ENCODE data around the gene GLP2R.
"Not testable (repeated sequence)": the region's sequence is repeated elsewhere in the genome, so short reads cannot be mapped to it uniquely, and the experiment has no call there.

Gene GLP2R, protein sequence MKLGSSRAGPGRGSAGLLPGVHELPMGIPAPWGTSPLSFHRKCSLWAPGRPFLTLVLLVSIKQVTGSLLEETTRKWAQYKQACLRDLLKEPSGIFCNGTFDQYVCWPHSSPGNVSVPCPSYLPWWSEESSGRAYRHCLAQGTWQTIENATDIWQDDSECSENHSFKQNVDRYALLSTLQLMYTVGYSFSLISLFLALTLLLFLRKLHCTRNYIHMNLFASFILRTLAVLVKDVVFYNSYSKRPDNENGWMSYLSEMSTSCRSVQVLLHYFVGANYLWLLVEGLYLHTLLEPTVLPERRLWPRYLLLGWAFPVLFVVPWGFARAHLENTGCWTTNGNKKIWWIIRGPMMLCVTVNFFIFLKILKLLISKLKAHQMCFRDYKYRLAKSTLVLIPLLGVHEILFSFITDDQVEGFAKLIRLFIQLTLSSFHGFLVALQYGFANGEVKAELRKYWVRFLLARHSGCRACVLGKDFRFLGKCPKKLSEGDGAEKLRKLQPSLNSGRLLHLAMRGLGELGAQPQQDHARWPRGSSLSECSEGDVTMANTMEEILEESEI

DNA sequence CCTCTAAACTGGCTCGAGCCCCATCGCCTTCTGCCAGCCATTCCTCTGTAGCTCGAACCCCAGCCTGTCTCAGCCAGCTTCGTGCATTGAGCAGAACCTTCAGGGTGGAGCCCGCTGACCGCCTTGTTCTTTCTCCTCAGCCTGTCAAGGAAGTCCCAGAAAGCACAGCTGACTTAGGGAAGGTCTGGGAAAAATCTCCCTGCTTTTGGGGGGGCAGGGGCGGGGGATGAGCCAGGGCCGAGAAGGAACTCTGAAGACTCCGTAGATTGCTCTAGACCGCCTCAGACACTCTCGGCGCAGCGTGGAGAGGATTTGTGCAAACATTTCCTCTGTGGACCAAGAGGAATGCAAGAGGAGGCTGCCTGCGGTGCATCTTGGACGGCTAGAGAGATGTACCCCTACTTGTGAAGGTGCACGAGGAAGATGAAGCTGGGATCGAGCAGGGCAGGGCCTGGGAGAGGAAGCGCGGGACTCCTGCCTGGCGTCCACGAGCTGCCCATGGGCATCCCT lies at the start of gene GLP2R:
Gene GLP2R (plus strand): TSS at position 284 of the 510 bp plus-strand sequence. CDS start 140 bp downstream, at position 424.
- Histone ChIP-seq H3K36me3 (ENCODE audit: control insufficient read depth, insufficient read depth, low read length) (no peaks in the 10 kb centered on the region), H3K4me2 (ENCODE audit: low read length) (no peak within 1 kb of the TSS), H3K9ac (no peak within 1 kb of the TSS), H3K9me3 (ENCODE audit: control insufficient read depth, low read length) (no peaks in the 10 kb centered on the region), H2AFZ (no peak within 1 kb of the TSS), H3K4me3 (ENCODE audit: low read depth, low read length) (no peak within 1 kb of the TSS), H3K27me3 (ENCODE audit: control insufficient read depth, insufficient read depth, low read length) (no peaks in the 10 kb centered on the region), H3K4me1 (no peaks in the 10 kb centered on the region), H3K79me2 (no peaks in the 10 kb centered on the region), H3K27ac (no peak within 1 kb of the TSS)
- no peak for TF ChIP-seq CTCF (IDR thresholded peaks at IDR 0.05)

GRCh38 chr17:9776911-9777310 lies 48.8 kb upstream of the GLP2R start:
- H3K79me2 ChIP-seq = no peaks in the 10 kb centered on the region
- no peak overlapping the region for H3K4me3 ChIP-seq (ENCODE audit: low read depth, low read length)
- TF ChIP-seq CTCF (IDR thresholded peaks at IDR 0.05) = no peak
- no peak overlapping the region for H3K27ac ChIP-seq
- no peak overlapping the region for H3K9ac ChIP-seq
- no peaks in the 10 kb centered on the region for H3K9me3 ChIP-seq (ENCODE audit: control insufficient read depth, low read length)
- H3K4me1 ChIP-seq = no peaks in the 10 kb centered on the region
- no peaks in the 10 kb centered on the region for H3K27me3 ChIP-seq (ENCODE audit: control insufficient read depth, insufficient read depth, low read length)
- H3K4me2 ChIP-seq (ENCODE audit: low read length) = no peak overlapping the region
- no peaks in the 10 kb centered on the region for H3K36me3 ChIP-seq (ENCODE audit: control insufficient read depth, insufficient read depth, low read length)
- no peak overlapping the region for H2AFZ ChIP-seq

DNA sequence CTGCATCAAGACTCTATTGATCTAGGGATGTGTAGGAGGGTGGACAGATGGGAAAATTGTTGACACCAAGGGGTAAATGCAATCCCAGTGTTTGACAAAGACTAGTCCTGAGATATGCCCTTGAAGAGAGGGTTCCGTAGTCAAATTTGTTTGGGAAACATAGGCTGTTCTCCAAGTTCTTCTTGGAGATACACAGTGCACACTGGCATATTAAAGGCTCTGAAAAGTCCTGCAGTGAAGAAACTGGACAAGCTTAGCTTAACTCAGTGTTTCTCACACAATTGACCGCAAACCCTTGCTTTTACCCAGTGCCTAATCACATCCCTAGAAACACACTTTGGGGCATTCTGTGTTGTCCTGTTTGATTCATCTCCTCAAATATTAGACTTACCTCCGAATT lies 45.2 kb upstream of the GLP2R start:
- H3K27me3 ChIP-seq (ENCODE audit: control insufficient read depth, insufficient read depth, low read length) = no peaks in the 10 kb centered on the region
- no peak overlapping the region for H3K9ac ChIP-seq
- H3K4me2 ChIP-seq (ENCODE audit: low read length) = no peak overlapping the region
- no peak for TF ChIP-seq CTCF (IDR thresholded peaks at IDR 0.05)
- H3K4me1 ChIP-seq = no peaks in the 10 kb centered on the region
- H3K9me3 ChIP-seq (ENCODE audit: control insufficient read depth, low read length) = no peaks in the 10 kb centered on the region
- H2AFZ ChIP-seq = no peak overlapping the region
- no peak overlapping the region for H3K4me3 ChIP-seq (ENCODE audit: low read depth, low read length)
- no peaks in the 10 kb centered on the region for H3K79me2 ChIP-seq
- no peaks in the 10 kb centered on the region for H3K36me3 ChIP-seq (ENCODE audit: control insufficient read depth, insufficient read depth, low read length)
- H3K27ac ChIP-seq = no peak overlapping the region

GRCh38 chr17:9783050-9783449 lies 42.7 kb upstream of the GLP2R start:
- Histone ChIP-seq H3K79me2 (no peaks in the 10 kb centered on the region), H3K36me3 (ENCODE audit: control insufficient read depth, insufficient read depth, low read length) (no peaks in the 10 kb centered on the region), H3K27ac (no peak overlapping the region), H3K4me3 (ENCODE audit: low read depth, low read length) (no peak overlapping the region), H3K27me3 (ENCODE audit: control insufficient read depth, insufficient read depth, low read length) (no peaks in the 10 kb centered on the region), H3K4me2 (ENCODE audit: low read length) (no peak overlapping the region), H2AFZ (no peak overlapping the region), H3K9me3 (ENCODE audit: control insufficient read depth, low read length) (no peaks in the 10 kb centered on the region), H3K9ac (no peak overlapping the region), H3K4me1 (no peaks in the 10 kb centered on the region)
- TF ChIP-seq CTCF (IDR thresholded peaks at IDR 0.05) = no peak

DNA sequence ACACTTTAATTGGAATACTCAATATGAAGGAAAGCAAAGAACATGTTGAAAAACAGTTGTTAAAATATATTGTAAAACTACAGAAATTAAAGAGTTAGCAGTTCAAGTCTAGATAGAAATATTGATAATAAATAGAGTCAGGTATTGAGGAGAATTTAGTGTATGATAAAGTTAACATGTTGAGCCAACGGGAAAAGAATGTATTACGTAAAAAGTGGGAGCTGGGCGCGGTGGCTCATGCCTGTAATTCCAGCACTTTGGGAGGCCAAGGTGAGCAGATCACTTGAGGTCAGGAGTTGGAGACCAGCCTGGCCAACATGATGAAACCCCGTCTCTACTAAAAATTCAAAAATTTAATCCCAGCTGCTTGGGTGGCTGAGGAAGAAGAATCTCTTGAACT lies 42.3 kb upstream of the GLP2R start:
- not testable (repeated sequence) for H3K4me3 ChIP-seq (ENCODE audit: low read depth, low read length); H3K36me3 ChIP-seq (ENCODE audit: control insufficient read depth, insufficient read depth, low read length); H3K27me3 ChIP-seq (ENCODE audit: control insufficient read depth, insufficient read depth, low read length); H2AFZ ChIP-seq; H3K79me2 ChIP-seq; H3K9me3 ChIP-seq (ENCODE audit: control insufficient read depth, low read length); H3K9ac ChIP-seq; H3K27ac ChIP-seq; H3K4me2 ChIP-seq (ENCODE audit: low read length); H3K4me1 ChIP-seq
